ENCODE measurements around the gene KCNAB1. TPM values are rescaled to one million over a fixed set of nuclear protein-coding genes. Genes with fewer than 3 reads are reported as not detected.
"Not testable (repeated sequence)": the region's sequence is repeated elsewhere in the genome, so short reads cannot be mapped to it uniquely, and the experiment has no call there.

Gene KCNAB1
- total RNA-seq, 1 donor from 2014 or later = 0.21 TPM

DNA sequence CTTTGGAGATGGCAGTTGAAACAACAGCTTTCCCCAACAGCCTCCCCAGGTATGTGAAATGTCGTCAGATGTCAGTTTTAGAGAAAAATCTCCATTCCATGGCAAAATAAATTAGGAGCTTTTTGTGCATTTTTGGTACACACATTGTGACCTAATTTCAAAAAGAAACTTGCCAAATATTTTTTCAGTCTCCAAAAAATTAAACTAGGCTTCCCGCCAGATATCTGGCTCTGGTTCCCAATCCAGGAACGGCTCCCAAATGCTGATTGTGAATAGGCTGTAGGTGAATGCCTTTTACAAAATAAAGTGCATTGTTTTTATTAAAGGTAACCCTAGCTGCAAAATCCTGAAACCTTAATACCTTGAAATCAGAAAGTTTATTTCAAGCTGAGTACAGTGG, 10.9 kb downstream of the KCNAB1 start:
- no peak for DNase-seq (ENCODE audit: extremely low spot score, unreplicated experiment)
- Mint-ChIP-seq H3K9me3 (ENCODE audit: unreplicated experiment) (no peaks in the 10 kb centered on the region), H3K27me3 (ENCODE audit: unreplicated experiment) (no peaks in the 10 kb centered on the region), H3K4me3 (ENCODE audit: unreplicated experiment) (no peak overlapping the region), H3K4me1 (ENCODE audit: unreplicated experiment) (peaks cover 31% of the 10 kb centered on the region), H3K27ac (ENCODE audit: unreplicated experiment) (no peak overlapping the region), H3K36me3 (ENCODE audit: unreplicated experiment) (no peaks in the 10 kb centered on the region)
- TF ChIP-seq CTCF (IDR thresholded peaks at IDR 0.05) = no peak

DNA sequence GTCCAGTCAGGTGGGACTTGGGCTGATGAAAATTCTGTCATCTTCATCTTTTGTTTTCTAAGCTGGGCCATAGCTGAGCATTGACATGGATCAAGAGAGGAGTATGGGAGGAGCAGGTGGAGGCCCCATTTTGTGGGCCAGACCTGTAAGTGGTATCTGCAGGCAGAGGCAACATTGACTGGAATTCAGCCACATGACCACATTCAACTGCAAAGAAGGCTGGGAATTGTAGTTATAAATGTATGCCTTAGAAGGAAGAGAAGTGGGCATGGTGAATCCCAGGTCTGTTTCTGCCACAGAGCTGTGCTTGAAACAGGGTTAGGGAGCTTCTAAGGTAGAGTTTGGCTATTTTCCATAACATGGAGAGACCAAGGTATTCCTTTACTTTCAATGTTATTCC, 11.4 kb downstream of the KCNAB1 start:
- Mint-ChIP-seq H3K27me3 (ENCODE audit: unreplicated experiment) (no peaks in the 10 kb centered on the region), H3K4me1 (ENCODE audit: unreplicated experiment) (peaks cover 30% of the 10 kb centered on the region), H3K36me3 (ENCODE audit: unreplicated experiment) (no peaks in the 10 kb centered on the region), H3K27ac (ENCODE audit: unreplicated experiment) (no peak overlapping the region), H3K9me3 (ENCODE audit: unreplicated experiment) (no peaks in the 10 kb centered on the region), H3K4me3 (ENCODE audit: unreplicated experiment) (no peak overlapping the region)
- no peak for TF ChIP-seq CTCF (IDR thresholded peaks at IDR 0.05)
- no peak for DNase-seq (ENCODE audit: extremely low spot score, unreplicated experiment)

DNA sequence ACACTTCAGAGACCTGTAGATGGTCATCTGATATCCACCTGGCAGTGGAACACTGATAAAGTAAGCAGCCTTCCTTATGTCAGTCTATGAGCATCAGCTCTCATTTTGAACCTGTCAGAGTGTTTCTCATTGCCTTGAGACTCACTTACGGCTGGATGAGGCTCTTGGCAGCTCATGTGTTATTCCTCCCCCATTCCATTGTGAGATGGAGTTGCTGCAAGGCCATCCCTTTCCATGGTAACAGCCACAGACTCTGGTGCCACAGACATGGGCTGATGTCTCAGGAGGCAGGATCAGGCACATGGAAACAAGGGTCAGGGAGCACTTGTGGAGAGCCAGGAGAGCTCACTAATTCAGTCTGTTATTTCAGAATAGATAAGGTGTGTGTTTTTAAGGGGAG, 11.9 kb downstream of the KCNAB1 start:
- H3K4me1 Mint-ChIP-seq (ENCODE audit: unreplicated experiment) = peaks cover 25% of the 10 kb centered on the region
- DNase-seq (ENCODE audit: extremely low spot score, unreplicated experiment) = no peak
- no peaks in the 10 kb centered on the region for H3K36me3 Mint-ChIP-seq (ENCODE audit: unreplicated experiment)
- H3K27ac Mint-ChIP-seq (ENCODE audit: unreplicated experiment) = no peak overlapping the region
- H3K27me3 Mint-ChIP-seq (ENCODE audit: unreplicated experiment) = no peaks in the 10 kb centered on the region
- H3K4me3 Mint-ChIP-seq (ENCODE audit: unreplicated experiment) = no peak overlapping the region
- TF ChIP-seq CTCF (IDR thresholded peaks at IDR 0.05) = no peak
- no peaks in the 10 kb centered on the region for H3K9me3 Mint-ChIP-seq (ENCODE audit: unreplicated experiment)

DNA sequence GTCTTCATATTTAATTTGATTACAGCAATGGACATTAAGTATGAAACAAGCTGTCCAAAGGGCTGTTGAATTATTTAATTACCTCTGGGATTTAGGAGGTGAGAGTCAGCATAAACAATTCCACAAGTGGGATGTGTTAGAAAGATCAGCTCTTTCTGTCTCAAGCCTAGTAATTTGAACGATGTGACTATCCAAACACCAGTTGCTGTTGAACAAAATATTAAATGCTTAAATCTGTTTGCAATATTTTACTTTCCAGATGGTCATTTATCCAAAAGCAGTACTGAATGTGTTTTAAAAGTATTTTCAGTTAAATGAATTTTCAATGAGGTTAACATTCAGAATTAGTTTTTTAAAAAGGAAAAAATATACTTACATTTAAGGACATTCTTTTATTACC, 12.7 kb downstream of the KCNAB1 start:
- Mint-ChIP-seq H3K27me3 (ENCODE audit: unreplicated experiment) (no peaks in the 10 kb centered on the region), H3K27ac (ENCODE audit: unreplicated experiment) (no peak overlapping the region), H3K4me3 (ENCODE audit: unreplicated experiment) (no peak overlapping the region), H3K9me3 (ENCODE audit: unreplicated experiment) (no peaks in the 10 kb centered on the region), H3K36me3 (ENCODE audit: unreplicated experiment) (no peaks in the 10 kb centered on the region), H3K4me1 (ENCODE audit: unreplicated experiment) (peaks cover 19% of the 10 kb centered on the region)
- no peak for DNase-seq (ENCODE audit: extremely low spot score, unreplicated experiment)
- no peak for TF ChIP-seq CTCF (IDR thresholded peaks at IDR 0.05)

GRCh38 chr3:156135921-156136638, 15.7 kb downstream of the KCNAB1 start:
- DNase-seq (ENCODE audit: extremely low spot score, unreplicated experiment) = no peak
- Mint-ChIP-seq H3K4me1 (ENCODE audit: unreplicated experiment) (peaks cover 19% of the 10 kb centered on the region), H3K4me3 (ENCODE audit: unreplicated experiment) (no peak overlapping the region), H3K9me3 (ENCODE audit: unreplicated experiment) (no peaks in the 10 kb centered on the region), H3K27ac (ENCODE audit: unreplicated experiment) (no peak overlapping the region), H3K27me3 (ENCODE audit: unreplicated experiment) (no peaks in the 10 kb centered on the region), H3K36me3 (ENCODE audit: unreplicated experiment) (no peaks in the 10 kb centered on the region)
- no peak for TF ChIP-seq CTCF (IDR thresholded peaks at IDR 0.05)

DNA sequence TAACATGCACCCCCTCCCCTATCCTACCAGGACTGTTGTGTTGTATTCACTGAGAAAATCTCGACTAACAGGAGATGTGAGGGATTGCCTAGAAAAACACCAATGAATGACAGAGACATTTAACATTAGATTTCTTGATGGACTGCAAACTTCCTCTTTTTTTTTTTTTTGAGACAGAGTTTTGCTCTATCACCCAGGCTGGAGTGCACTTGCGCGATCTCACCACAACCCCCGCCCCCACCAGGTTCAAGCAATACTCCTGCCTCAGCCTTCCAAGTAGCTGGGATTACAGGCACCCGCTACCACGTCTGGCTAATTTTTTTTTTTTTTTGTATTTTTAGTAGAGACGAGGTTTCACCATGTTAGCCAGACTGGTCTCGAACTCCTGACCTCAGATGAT, 17.0 kb downstream of the KCNAB1 start:
- not testable (repeated sequence) for DNase-seq (ENCODE audit: extremely low spot score, unreplicated experiment); H3K9me3 Mint-ChIP-seq (ENCODE audit: unreplicated experiment); H3K36me3 Mint-ChIP-seq (ENCODE audit: unreplicated experiment); H3K4me3 Mint-ChIP-seq (ENCODE audit: unreplicated experiment); H3K27me3 Mint-ChIP-seq (ENCODE audit: unreplicated experiment); H3K27ac Mint-ChIP-seq (ENCODE audit: unreplicated experiment)
- H3K4me1 Mint-ChIP-seq (ENCODE audit: unreplicated experiment) = peaks cover 29% of the 10 kb centered on the region

Data from osteocyte (in vitro differentiated cells).